GM12891 (cell line): Measurements from ENCODE around the gene PCOLCE2.

Experiments used
- DNase-seq: peaks from one replicate; pipeline ENCODE4 v3.0.0; 2011; ENCODE audit warnings: low spot score; ENCODE audit not compliant: insufficient read length
- FAIRE-seq: peaks from 2 replicates; lab custom pipeline; 2011; peaks lifted over from hg19 to GRCh38; lab: Jason Lieb, UNC
- PAX5 ChIP-seq: IDR thresholded peaks from 2 replicates; pipeline ENCODE4 v1.6.1; 2011; ENCODE audit warnings: low read length, moderate library complexity, mild to moderate bottlenecking; ENCODE audit not compliant: insufficient read depth, severe bottlenecking
- POLR2A ChIP-seq: IDR thresholded peaks from 2 replicates; pipeline ENCODE4 v1.6.1; 2011; ENCODE audit warnings: low read depth, low read length, control low read depth
- POLR2AphosphoS5 ChIP-seq: IDR thresholded peaks from 2 replicates; pipeline ENCODE4 v1.6.1; 2011; ENCODE audit warnings: low read depth, low read length, control low read depth
- POU2F2 ChIP-seq: IDR thresholded peaks from 2 replicates; pipeline ENCODE4 v1.6.1; 2011; ENCODE audit warnings: low read depth, mild to moderate bottlenecking, control low read depth, low read length, moderate library complexity
- SPI1 ChIP-seq: IDR thresholded peaks from 2 replicates; pipeline ENCODE4 v1.6.1; 2011; ENCODE audit warnings: low read depth, low read length, control low read depth
- TAF1 ChIP-seq: IDR thresholded peaks from 2 replicates; pipeline ENCODE4 v1.6.1; 2011; ENCODE audit warnings: low read depth, low read length, control low read depth

The PCOLCE2 gene

GRCh38 chr3:142801746-142802145 is 87.1 kb downstream of the PCOLCE2 start:
- no peak for TF ChIP-seq POLR2A
- no peak for TF ChIP-seq SPI1
- no peak for TF ChIP-seq POU2F2
- no peak for TF ChIP-seq POLR2AphosphoS5
- no peak for TF ChIP-seq PAX5
- no peak for TF ChIP-seq TAF1
- FAIRE-seq (no peak), DNase-seq (no peak)

DNA sequence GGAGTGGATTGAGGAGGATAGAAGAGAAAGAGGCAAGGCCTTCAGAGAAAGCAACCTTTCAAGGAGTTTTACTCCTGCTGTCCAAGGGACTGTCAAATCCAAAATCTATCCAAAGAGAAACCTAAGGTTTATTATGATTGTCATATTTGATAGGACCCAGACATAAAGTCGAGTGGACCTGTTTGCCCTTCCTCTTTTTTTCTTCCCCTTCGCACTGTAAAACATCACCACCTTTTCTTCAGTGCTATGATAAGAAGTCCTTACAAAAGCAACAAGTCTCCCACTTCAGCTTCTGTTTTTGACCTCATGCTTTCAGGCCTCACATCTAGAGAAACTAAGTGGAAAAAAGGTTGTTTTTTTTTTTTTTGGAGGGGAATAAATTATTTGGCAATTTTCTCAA is 92.1 kb downstream of the PCOLCE2 start:
- DNase-seq (no peak), FAIRE-seq (no peak)
- TF ChIP-seq POU2F2 (no peak), POLR2AphosphoS5 (no peak), TAF1 (no peak), PAX5 (no peak), SPI1 (no peak), POLR2A (no peak)

GRCh38 chr3:142795332-142795731 is 93.6 kb downstream of the PCOLCE2 start:
- DNase-seq, result no peak
- TF ChIP-seq TAF1, result no peak
- no peak for FAIRE-seq

- FAIRE-seq (peak; percentile 41), DNase-seq (no peak)
- TF ChIP-seq TAF1, result no peak
- TF ChIP-seq POLR2AphosphoS5, result no peak
- TF ChIP-seq POU2F2, result no peak
- TF ChIP-seq POLR2A, result no peak
- no peak for TF ChIP-seq SPI1
- TF ChIP-seq PAX5, result no peak
Observed at GRCh38 chr3:142794508-142794907, 94.4 kb downstream of the PCOLCE2 start.

- TF ChIP-seq POLR2A, result no peak
- TF ChIP-seq POU2F2, result no peak
- TF ChIP-seq PAX5, result no peak
- TF ChIP-seq SPI1, result no peak
- TF ChIP-seq TAF1, result no peak
- no peak for TF ChIP-seq POLR2AphosphoS5
- FAIRE-seq, result no peak
- no peak for DNase-seq
Observed at GRCh38 chr3:142787719-142788118, 101.2 kb downstream of the PCOLCE2 start.

GRCh38 chr3:142785996-142786395 is 102.9 kb downstream of the PCOLCE2 start:
- TF ChIP-seq PAX5 (no peak), TAF1 (no peak), POU2F2 (no peak), SPI1 (no peak), POLR2AphosphoS5 (no peak), POLR2A (no peak)

DNA sequence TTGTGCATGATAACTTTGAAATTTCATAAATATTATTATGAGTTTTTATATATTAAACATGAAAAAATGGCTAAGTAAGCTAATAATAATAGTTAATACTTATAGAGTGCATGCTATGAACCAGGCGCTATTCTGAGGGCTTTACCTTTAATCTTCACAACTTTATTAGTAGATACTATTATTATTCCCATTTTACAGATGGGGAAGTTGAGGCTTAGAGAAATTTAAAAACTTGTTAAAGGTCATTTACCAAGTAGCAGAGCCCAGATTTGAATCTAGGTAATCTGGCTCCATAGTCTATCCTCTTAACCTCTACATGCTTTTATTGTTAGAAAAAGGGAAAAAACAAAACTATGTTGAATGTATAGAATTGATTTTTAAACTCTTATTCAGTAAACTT is 104.7 kb downstream of the PCOLCE2 start:
- no peak for DNase-seq
- no peak for FAIRE-seq
- TF ChIP-seq POU2F2 (no peak), POLR2A (no peak), POLR2AphosphoS5 (no peak), TAF1 (no peak), PAX5 (no peak), SPI1 (no peak)

More at GRCh38 chr3:142785996-142786395, 102.9 kb downstream of the PCOLCE2 start:
- FAIRE-seq, result no peak
- DNase-seq, result no peak

GRCh38 chr3:142782616-142783015 is 106.3 kb downstream of the PCOLCE2 start:
- FAIRE-seq (no peak), DNase-seq (no peak)
- TF ChIP-seq SPI1 (no peak), POU2F2 (no peak), POLR2AphosphoS5 (no peak)

GRCh38 chr3:142779591-142779990 is 109.3 kb downstream of the PCOLCE2 start:
- FAIRE-seq, result no peak
- no peak for TF ChIP-seq TAF1
- no peak for TF ChIP-seq PAX5
- TF ChIP-seq POLR2AphosphoS5, result no peak
- TF ChIP-seq POLR2A, result no peak
- no peak for TF ChIP-seq SPI1
- TF ChIP-seq POU2F2, result no peak
- DNase-seq, result no peak

DNA sequence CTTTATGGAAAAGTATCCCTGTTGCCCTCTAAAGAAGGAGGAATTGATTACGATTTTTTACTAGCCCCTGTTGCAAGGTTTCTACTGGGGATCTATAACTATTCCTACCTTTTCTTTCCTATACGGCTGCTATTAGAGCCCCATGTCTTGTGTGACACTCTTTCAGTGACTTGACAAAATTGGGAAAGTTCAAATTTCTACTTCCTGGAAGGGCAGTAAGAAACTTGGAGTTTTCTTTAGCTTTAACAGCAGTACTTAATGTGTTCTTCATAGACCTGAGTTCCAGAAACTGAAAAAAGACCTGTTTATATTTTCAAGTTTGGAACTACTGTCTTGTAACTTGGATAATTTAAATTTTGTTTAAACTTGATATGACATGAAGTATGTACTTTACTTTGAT is 110.3 kb downstream of the PCOLCE2 start:
- DNase-seq (no peak), FAIRE-seq (no peak)
- TF ChIP-seq PAX5 (no peak), TAF1 (no peak), POU2F2 (no peak), SPI1 (no peak)

DNA sequence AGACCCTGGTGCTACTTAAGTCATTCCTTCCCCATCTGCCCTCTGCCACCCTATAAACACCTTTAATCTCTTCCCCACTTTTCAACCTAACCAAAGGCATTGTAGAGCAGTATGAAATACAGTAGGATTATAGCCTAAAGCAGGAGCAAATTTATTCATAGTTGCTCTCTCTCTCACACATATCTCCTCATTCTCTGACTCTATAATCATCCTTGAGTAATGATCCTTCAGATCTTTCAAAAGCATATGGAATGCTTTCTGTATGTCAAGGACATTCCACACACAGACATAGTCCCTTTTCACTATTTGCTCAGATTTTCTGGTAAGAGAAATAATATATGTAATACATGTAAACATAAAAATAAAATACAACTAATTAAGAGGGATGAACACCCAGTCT is 111.0 kb downstream of the PCOLCE2 start:
- no peak for DNase-seq
- TF ChIP-seq TAF1 (no peak), POLR2A (no peak), SPI1 (no peak), POU2F2 (no peak), POLR2AphosphoS5 (no peak)
- FAIRE-seq, result no peak

DNA sequence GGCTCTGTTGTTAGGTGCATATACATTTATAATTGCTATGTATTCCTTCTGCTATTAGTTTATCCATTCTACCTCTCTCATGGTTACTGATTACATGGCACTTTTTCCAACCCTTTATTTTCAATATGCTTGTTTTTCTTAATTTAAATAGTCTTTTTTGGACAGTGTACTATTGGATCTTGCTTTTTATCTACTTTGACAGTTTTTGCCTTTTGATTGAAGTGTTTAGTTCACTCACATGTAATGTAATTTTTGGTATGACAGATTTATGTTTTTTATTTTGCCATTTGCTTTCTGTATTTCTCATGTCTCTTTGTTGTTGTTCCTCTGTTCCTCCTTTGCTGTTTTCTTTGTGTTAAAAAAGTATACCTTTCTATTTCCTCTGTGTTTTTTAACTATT is 120.5 kb downstream of the PCOLCE2 start:
- FAIRE-seq (no peak), DNase-seq (no peak)
- TF ChIP-seq POU2F2 (no peak), TAF1 (no peak), POLR2AphosphoS5 (no peak), PAX5 (no peak), POLR2A (no peak), SPI1 (no peak)
